H1 (cell line): ENCODE measurements around the gene KLK6. TPM values are rescaled to one million over a fixed set of nuclear protein-coding genes. Genes with fewer than 3 reads are reported as not detected.

Source experiments
- CTCF ChIA-PET: fragments of 300-600 bp; sonication (Branson Sonifier 250); formaldehyde crosslinking; loops from one replicate; lab custom pipeline; 2021; ENCODE audit not compliant: partially characterized antibody; lab: Charles Lee
- POLR2A ChIA-PET: fragments of 300-600 bp; sonication (Branson Sonifier 250); formaldehyde crosslinking; loops from one replicate; lab custom pipeline; 2021; ENCODE audit warnings: inconsistent platforms; ENCODE audit not compliant: partially characterized antibody; lab: Charles Lee
- DNase-seq, 2 experiments: peaks; one replicate each; pipeline versions ENCODE4 v3.0.0 to v3.0.0-alpha.2; 2010 to 2022; ENCODE audit warnings: low spot score in 2 of 2, low read depth in 1 of 2, mixed read lengths in 1 of 2
- FAIRE-seq: peaks from 2 replicates; lab custom pipeline; 2011; peaks lifted over from hg19 to GRCh38; lab: Jason Lieb, UNC
- H2AFZ ChIP-seq: 2 replicates; pipeline ENCODE4 v1.8.1; 2012; ENCODE audit warnings: low read length, inconsistent platforms
- H2AK5ac ChIP-seq: 2 replicates; pipeline ENCODE4 v1.6.1; 2013; ENCODE audit warnings: low read depth, low read length
- H2BK120ac ChIP-seq: replicated peaks from 2 replicates; pipeline ENCODE3; 2013; ENCODE audit warnings: low read depth, low read length, inconsistent platforms
- H2BK12ac ChIP-seq: 2 replicates; pipeline ENCODE4 v1.6.1; 2013; ENCODE audit warnings: low read depth, low read length
- H2BK15ac ChIP-seq: 2 replicates; pipeline ENCODE4 v1.6.1; 2013; ENCODE audit warnings: low read length
- H2BK20ac ChIP-seq: 2 replicates; pipeline ENCODE4 v1.6.1; 2013; ENCODE audit warnings: low read length
- H2BK5ac ChIP-seq: 2 replicates; pipeline ENCODE4 v1.6.1; 2013; ENCODE audit warnings: low read depth, low read length
- H3K14ac ChIP-seq: 2 replicates; pipeline ENCODE4 v1.6.1; 2013; ENCODE audit warnings: inconsistent platforms; ENCODE audit not compliant: insufficient read length
- H3K18ac ChIP-seq: 2 replicates; pipeline ENCODE4 v1.6.1; 2013; ENCODE audit warnings: low read length; ENCODE audit errors: extremely low read depth
- H3K23ac ChIP-seq: 2 replicates; pipeline ENCODE4 v1.6.1; 2013; ENCODE audit warnings: inconsistent platforms; ENCODE audit not compliant: insufficient read length
- H3K23me2 ChIP-seq: 2 replicates; pipeline ENCODE4 v1.6.1; 2013; ENCODE audit warnings: low read depth, low read length
- H3K27ac ChIP-seq: 2 replicates; pipeline ENCODE4 v1.6.1; 2011; ENCODE audit warnings: low read depth, low read length, inconsistent platforms
- H3K27me3 ChIP-seq, 4 experiments: replicated peaks in 1 of 4; 1 replicate in 1 of 4; 2 replicates in 3 of 4; pipeline versions ENCODE4 v1.6.1 to v1.8.1; 2011 to 2013; ENCODE audit warnings: low read length in 3 of 4, mild to moderate bottlenecking in 3 of 4, inconsistent platforms in 2 of 4, mixed read lengths in 2 of 4, moderate library complexity in 1 of 4; ENCODE audit not compliant: control insufficient read depth in 3 of 4, insufficient read depth in 3 of 4; ENCODE audit errors: extremely low read depth in 1 of 4
- H3K36me3 ChIP-seq, 4 experiments: 2 replicates each; pipeline versions ENCODE4 v1.6.1 to v1.8.1; 2011 to 2013; ENCODE audit warnings: mild to moderate bottlenecking in 4 of 4, low read length in 3 of 4, moderate library complexity in 2 of 4, control low read depth in 1 of 4, inconsistent platforms in 1 of 4; ENCODE audit not compliant: insufficient read depth in 4 of 4, control insufficient read depth in 2 of 4
- H3K4ac ChIP-seq: replicated peaks from 2 replicates; pipeline ENCODE3; 2013; ENCODE audit warnings: low read length, low read depth, mixed read lengths, inconsistent platforms; ENCODE audit not compliant: insufficient read length
- H3K4me1 ChIP-seq, 4 experiments: replicated peaks in 1 of 4; 1 replicate in 1 of 4; 2 replicates in 3 of 4; pipeline versions ENCODE4 v1.6.1 to v1.8.1; 2011 to 2013; ENCODE audit warnings: low read length in 3 of 4, inconsistent platforms in 2 of 4, mixed read lengths in 1 of 4; ENCODE audit not compliant: insufficient read depth in 4 of 4, control insufficient read depth in 3 of 4
- H3K4me2 ChIP-seq, 2 experiments: 2 replicates each; pipeline versions ENCODE4 v1.6.1 to v1.8.1; 2011 to 2013; ENCODE audit warnings: low read depth in 2 of 2, low read length in 2 of 2, control low read depth in 1 of 2, inconsistent platforms in 1 of 2, mild to moderate bottlenecking in 1 of 2; ENCODE audit not compliant: insufficient read depth in 1 of 2
- H3K4me3 ChIP-seq, 4 experiments: fragments of 200-600, 300-600 bp in 1 of 4; sonication (generic), shearing (Covaris generic), sonication (Bioruptor Twin) in 1 of 4; 2 replicates each; pipeline versions ENCODE4 v1.5.1 to v1.8.1; 2011 to 2016; ENCODE audit warnings: low read length in 4 of 4, low read depth in 3 of 4, control low read depth in 2 of 4, inconsistent platforms in 2 of 4, mild to moderate bottlenecking in 2 of 4, mixed read lengths in 1 of 4, moderate library complexity in 1 of 4; ENCODE audit not compliant: insufficient read depth in 2 of 4; ENCODE audit errors: extremely low read depth in 1 of 4
- H3K56ac ChIP-seq: replicated peaks from 2 replicates; pipeline ENCODE3; 2013; ENCODE audit warnings: low read depth, mild to moderate bottlenecking, mixed read lengths, low read length, inconsistent platforms; ENCODE audit not compliant: insufficient read length
- H3K79me1 ChIP-seq: 2 replicates; pipeline ENCODE4 v1.6.1; 2013; ENCODE audit warnings: low read depth, low read length, control low read depth
- H3K79me2 ChIP-seq, 2 experiments: 2 replicates each; pipeline versions ENCODE4 v1.6.1 to v1.8.1; 2012 to 2013; ENCODE audit warnings: low read length in 2 of 2, mild to moderate bottlenecking in 2 of 2, inconsistent platforms in 1 of 2; ENCODE audit not compliant: insufficient read depth in 2 of 2, control insufficient read depth in 1 of 2
- H3K9ac ChIP-seq, 4 experiments: replicated peaks in 1 of 4; 1 replicate in 1 of 4; 2 replicates in 3 of 4; pipeline versions ENCODE4 v1.6.1 to v1.8.1; 2011 to 2013; ENCODE audit warnings: low read depth in 3 of 4, low read length in 3 of 4, control low read depth in 2 of 4, mild to moderate bottlenecking in 2 of 4, moderate library complexity in 2 of 4, inconsistent platforms in 1 of 4; ENCODE audit errors: extremely low read depth in 1 of 4
- H3K9me3 ChIP-seq, 2 experiments: 2 replicates each; pipeline versions ENCODE4 v1.6.1 to v1.8.1; 2012 to 2013; ENCODE audit warnings: mild to moderate bottlenecking in 2 of 2, moderate library complexity in 2 of 2, control low read depth in 1 of 2, inconsistent platforms in 1 of 2, low read depth in 1 of 2, low read length in 1 of 2, mixed read lengths in 1 of 2; ENCODE audit not compliant: insufficient read depth in 2 of 2
- H4K20me1 ChIP-seq, 2 experiments: replicated peaks in 1 of 2; 2 replicates each; pipeline versions ENCODE3 to v1.8.1; 2011 to 2013; ENCODE audit warnings: inconsistent platforms in 2 of 2, low read length in 2 of 2, mild to moderate bottlenecking in 1 of 2; ENCODE audit not compliant: insufficient read depth in 2 of 2, control insufficient read depth in 1 of 2
- H4K5ac ChIP-seq: 2 replicates; pipeline ENCODE4 v1.6.1; 2013; ENCODE audit warnings: low read length, low read depth, mixed read lengths, inconsistent platforms; ENCODE audit not compliant: insufficient read length
- H4K8ac ChIP-seq: 2 replicates; pipeline ENCODE4 v1.8.0; 2013; ENCODE audit warnings: mild to moderate bottlenecking, moderate library complexity, low read length, inconsistent platforms; ENCODE audit not compliant: insufficient read depth; ENCODE audit errors: extremely low read depth
- H4K91ac ChIP-seq: replicated peaks from 2 replicates; pipeline ENCODE3; 2013; ENCODE audit warnings: low read length, mixed read lengths, inconsistent platforms; ENCODE audit not compliant: insufficient read length
- BCL11A ChIP-seq, 2 experiments: IDR thresholded peaks; one replicate each; pipeline ENCODE4 v1.6.1; 2011; ENCODE audit warnings: low read depth in 2 of 2, low read length in 2 of 2, mild to moderate bottlenecking in 2 of 2
- CBX8 ChIP-seq: fragments of 300-800, 300-1000 bp; sonication (generic); IDR thresholded peaks from 2 replicates; pipeline ENCODE4 v1.7.1; 2016; ENCODE audit warnings: low read depth, low read length, borderline replicate concordance
- CHD1 ChIP-seq: IDR thresholded peaks from 2 replicates; pipeline ENCODE4 v1.6.1; 2012; ENCODE audit warnings: low read depth, low read length, improper control_type of control experiment
- CTBP2 ChIP-seq: IDR thresholded peaks from 2 replicates; pipeline ENCODE4 v1.7.0; 2011; ENCODE audit warnings: borderline replicate concordance, mild to moderate bottlenecking, moderate library complexity, mixed read lengths, low read length; ENCODE audit not compliant: insufficient read depth, insufficient read length
- KDM4A ChIP-seq: IDR thresholded peaks from one replicate; pipeline ENCODE4 v1.7.1; 2012; ENCODE audit warnings: low read depth, mild to moderate bottlenecking, moderate library complexity, low read length, inconsistent platforms; ENCODE audit not compliant: severe bottlenecking
- NANOG ChIP-seq: IDR thresholded peaks from 2 replicates; pipeline ENCODE4 v1.6.1; 2011; ENCODE audit warnings: low read length, low read depth, mild to moderate bottlenecking, inconsistent platforms; ENCODE audit not compliant: insufficient read depth, poor library complexity, severe bottlenecking
- NRF1 ChIP-seq: IDR thresholded peaks from 2 replicates; pipeline ENCODE4 v1.6.1; 2011; ENCODE audit warnings: mild to moderate bottlenecking, low read depth, low read length, improper control_type of control experiment
- SIN3A ChIP-seq, 2 experiments: IDR thresholded peaks in 1 of 2; conservative IDR thresholded peaks in 1 of 2; 2 replicates each; pipeline ENCODE4 v1.6.1; 2011 to 2012; ENCODE audit warnings: low read length in 2 of 2, improper control_type of control experiment in 1 of 2, low read depth in 1 of 2, mild to moderate bottlenecking in 1 of 2
- SIX5 ChIP-seq: IDR thresholded peaks from 2 replicates; pipeline ENCODE4 v1.6.1; 2011; ENCODE audit warnings: mild to moderate bottlenecking, low read depth, low read length
- SP1 ChIP-seq: IDR thresholded peaks from 2 replicates; pipeline ENCODE4 v1.6.1; 2011; ENCODE audit warnings: low read depth, low read length
- SP2 ChIP-seq: IDR thresholded peaks from 2 replicates; pipeline ENCODE4 v1.6.1; 2012; ENCODE audit warnings: mild to moderate bottlenecking, low read length, inconsistent platforms
- SUZ12 ChIP-seq: fragments of 200-600 bp; sonication (generic); IDR thresholded peaks from 2 replicates; pipeline ENCODE4 v1.6.1; 2012; ENCODE audit warnings: mild to moderate bottlenecking, inconsistent platforms, low read length, moderate library complexity, mixed read lengths
- TBP ChIP-seq: IDR thresholded peaks from 2 replicates; pipeline ENCODE4 v1.6.1; 2011; ENCODE audit warnings: low read depth, low read length, improper control_type of control experiment
- WGBS, 2 experiments: shearing (Covaris generic) in 1 of 2; methylation state at CpG; one replicate each; pipeline versions ENCODE4 v1.1.6 to v1.1.7; 2013 to 2015; ENCODE audit warnings: low lambda C conversion rate in 2 of 2, mixed read lengths in 2 of 2, inconsistent platforms in 1 of 2, low coverage in 1 of 2, missing lambda C conversion rate in 1 of 2; ENCODE audit not compliant: insufficient replicate concordance in 2 of 2, insufficient coverage in 1 of 2, insufficient read length in 1 of 2; ENCODE audit errors: extremely low coverage in 1 of 2, missing lambda C conversion rate in 1 of 2; 5-methylcytosine and 5-hydroxymethylcytosine counted together
- polyA plus RNA-seq, 7 experiments: library from polyadenylated mRNA; depleted of rRNA in 3 of 7; stranded (reverse) in 5 of 7; unstranded in 2 of 7; fragments of >200 nt in 5 of 7; fragments of 200-250 nt in 2 of 7; gene quantifications; 1 replicate in 5 of 7; 2 replicates in 1 of 7; 4 replicates in 1 of 7; pipeline versions ENCODE4 v1.2.1 to v1.2.3, GENCODE V29; 2011 to 2013; ENCODE audit warnings: missing spikeins in 2 of 7, mixed read lengths in 2 of 7
- total RNA-seq: library from RNA; stranded (reverse); fragmentation: NEBNext Ultra II Directional; extraction: Animal tissue kit (Norgen Biotek cat#: 25700); gene quantifications from 2 replicates; pipeline ENCODE4 v1.2.1, GENCODE V29; 2021
- TF ChIP-seq, protein P1 (sequence below): IDR thresholded peaks from 2 replicates; pipeline ENCODE4 v1.6.1; 2012; ENCODE audit warnings: inconsistent platforms

The KLK6 gene
- total and polyA plus RNA-seq, 2 of the 8 experiments (the other 6 are each of a cell fraction or from before 2014, with no cell fraction given): 0.69 to 3.2 TPM

GRCh38 chr19:50992666-50993035, 23.3 kb upstream of the KLK6 start:
- Histone ChIP-seq H3K4me1 (peaks cover 0 to 2% (median 0%) of the 10 kb centered on the region in 4 experiments; a peak in 1 of 7 replicates), H3K27ac (no peak overlapping the region), H3K23ac (no peak overlapping the region), H2AK5ac (no peak overlapping the region), H3K14ac (no peak overlapping the region), H4K20me1 (no peaks in the 10 kb centered on the region), H3K4me3 (no peak overlapping the region), H3K27me3 (no peaks in the 10 kb centered on the region), H3K23me2 (peaks cover 2% of the 10 kb centered on the region; the same call in 1 of the 2 replicates), H3K56ac (no peak overlapping the region), H3K36me3 (no peaks in the 10 kb centered on the region), H3K4me2 (no peak overlapping the region), H3K79me2 (no peaks in the 10 kb centered on the region), H3K18ac (no peak overlapping the region), H2BK15ac (no peak overlapping the region), H2BK20ac (no peak overlapping the region), H3K9me3 (no peaks in the 10 kb centered on the region), H3K9ac (no peak overlapping the region), H2BK12ac (no peak overlapping the region), H4K91ac (no peak overlapping the region), H2BK5ac (no peak overlapping the region), H2BK120ac (no peak overlapping the region), H3K4ac (no peak overlapping the region), H4K5ac (no peak overlapping the region), H2AFZ (no peak overlapping the region), H4K8ac (no peak overlapping the region), H3K79me1 (no peaks in the 10 kb centered on the region)
- ChIA-PET POLR2A (no interaction called here), CTCF (interaction anchor here (0.6 to 1.4 kb wide), 7 partner anchors 10 to 1220 kb away, joined by 3 to 4 read pairs (median 3); no protein-coding TSS in a partner anchor)
- FAIRE-seq: no peak
- 81% methylated on average over 1 of the region's 2 CpGs; no CpG with 5 or more reads in 1 of the 2 experiments for WGBS, 2 experiments
- DNase-seq: no peak
- TF ChIP-seq KDM4A (no peak), TBP (no peak), SIX5 (no peak), CTBP2 (no peak), CBX8 (no peak), BCL11A (IDR thresholded peaks at IDR 0.05; ENCODE audit: low read depth in 2 of 2, low read length in 2 of 2) (no peak), NRF1 (no peak), NANOG (no peak), SP2 (no peak), CHD1 (no peak), SUZ12 (no peak), SP1 (no peak), SIN3A (conservative IDR thresholded peaks at IDR 0.05 in 1 of 2, IDR thresholded peaks at IDR 0.05 in 1 of 2; ENCODE audit: low read depth in 1 of 2, low read length in 2 of 2) (no peak)
- TF ChIP-seq, protein P1, sequence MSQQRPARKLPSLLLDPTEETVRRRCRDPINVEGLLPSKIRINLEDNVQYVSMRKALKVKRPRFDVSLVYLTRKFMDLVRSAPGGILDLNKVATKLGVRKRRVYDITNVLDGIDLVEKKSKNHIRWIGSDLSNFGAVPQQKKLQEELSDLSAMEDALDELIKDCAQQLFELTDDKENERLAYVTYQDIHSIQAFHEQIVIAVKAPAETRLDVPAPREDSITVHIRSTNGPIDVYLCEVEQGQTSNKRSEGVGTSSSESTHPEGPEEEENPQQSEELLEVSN: no peak
